IMR-90 (cell line): ENCODE results near the gene ABCA12. TPM values are rescaled to one million over a fixed set of nuclear protein-coding genes. Genes with fewer than 3 reads are reported as not detected.

Source experiments
- ATAC-seq: fragments of 200-7000 bp; cut with Tn5 transposase; 2 replicates; pipeline ENCODE4 v1.9.1; 2020; ENCODE audit warnings: low read depth, mild to moderate bottlenecking, moderate library complexity
- BruUV-seq: library from RNA; stranded (reverse); fragments of 400-500 nt; replicated peaks from 2 replicates; lab custom pipeline; 2021; lab: Mats Ljungman, UMichigan
- CTCF ChIA-PET: fragments of 300-600 bp; formaldehyde crosslinking; extraction: SDS; loops from one replicate; lab custom pipeline; 2021; ENCODE audit warnings: antibody characterized with exemption; lab: Yijun Ruan, JAX
- POLR2A ChIA-PET: fragments of 300-600 bp; sonication (Branson Sonifier 250); formaldehyde crosslinking; loops from one replicate; lab custom pipeline; 2022; ENCODE audit warnings: antibody characterized with exemption; ENCODE audit not compliant: unreplicated experiment; lab: Charles Lee
- DNase-seq: peaks from one replicate; pipeline ENCODE4 v3.0.0; 2013
- H2AFZ ChIP-seq: replicated peaks from 2 replicates; pipeline ENCODE3; 2013; ENCODE audit warnings: low read length, mild to moderate bottlenecking; ENCODE audit not compliant: poor library complexity
- H2AK5ac ChIP-seq: 2 replicates; pipeline ENCODE4 v1.6.1; 2013; ENCODE audit warnings: low read depth, low read length, inconsistent platforms
- H2AK9ac ChIP-seq: replicated peaks from 2 replicates; pipeline ENCODE3; 2013; ENCODE audit warnings: mild to moderate bottlenecking, low read depth, low read length, moderate library complexity; ENCODE audit not compliant: poor library complexity
- H2BK120ac ChIP-seq: 2 replicates; pipeline ENCODE4 v1.6.1; 2013; ENCODE audit warnings: low read depth, low read length, inconsistent platforms
- H2BK15ac ChIP-seq: 3 replicates; pipeline ENCODE4 v1.6.1; 2013; ENCODE audit warnings: low read depth, low read length, inconsistent platforms
- H2BK20ac ChIP-seq: 2 replicates; pipeline ENCODE4 v1.6.1; 2013; ENCODE audit warnings: low read depth, mild to moderate bottlenecking, inconsistent platforms, low read length, moderate library complexity
- H2BK5ac ChIP-seq: 2 replicates; pipeline ENCODE4 v1.6.1; 2013; ENCODE audit warnings: mild to moderate bottlenecking, low read depth, low read length, inconsistent platforms; ENCODE audit not compliant: poor library complexity, severe bottlenecking
- H3K14ac ChIP-seq: replicated peaks from 2 replicates; pipeline ENCODE4 v1.6.1; 2013; ENCODE audit warnings: low read depth, low read length, inconsistent platforms
- H3K18ac ChIP-seq: 2 replicates; pipeline ENCODE4 v1.6.1; 2013; ENCODE audit warnings: low read depth, low read length, control low read depth
- H3K23ac ChIP-seq: 2 replicates; pipeline ENCODE4 v1.6.1; 2013; ENCODE audit warnings: low read depth, low read length, inconsistent platforms
- H3K27ac ChIP-seq: 2 replicates; pipeline ENCODE4 v1.5.1; 2013; ENCODE audit warnings: mild to moderate bottlenecking, control low read depth, low read length; ENCODE audit not compliant: insufficient read depth
- H3K27me3 ChIP-seq: 2 replicates; pipeline ENCODE4 v1.6.1; 2013; ENCODE audit warnings: low read length; ENCODE audit not compliant: control insufficient read depth, insufficient read depth
- H3K36me3 ChIP-seq: 2 replicates; pipeline ENCODE4 v1.6.1; 2013; ENCODE audit warnings: low read length, mixed read lengths; ENCODE audit not compliant: control insufficient read depth, insufficient read depth
- H3K4ac ChIP-seq: 2 replicates; pipeline ENCODE4 v1.6.1; 2013; ENCODE audit warnings: low read depth, low read length, inconsistent platforms
- H3K4me1 ChIP-seq: 2 replicates; pipeline ENCODE4 v1.6.1; 2013; ENCODE audit warnings: low read length, mixed read lengths; ENCODE audit not compliant: control insufficient read depth, insufficient read depth
- H3K4me2 ChIP-seq: 2 replicates; pipeline ENCODE4 v1.6.1; 2013; ENCODE audit warnings: low read depth, mild to moderate bottlenecking, control low read depth, low read length, moderate library complexity
- H3K4me3 ChIP-seq: 2 replicates; pipeline ENCODE4 v1.5.1; 2013; ENCODE audit warnings: low read depth, mild to moderate bottlenecking, control low read depth, low read length, moderate library complexity; ENCODE audit not compliant: insufficient read depth
- H3K56ac ChIP-seq: 2 replicates; pipeline ENCODE4 v1.6.1; 2013; ENCODE audit warnings: low read length, inconsistent platforms; ENCODE audit not compliant: insufficient read depth; ENCODE audit errors: extremely low read depth
- H3K79me1 ChIP-seq, 2 experiments: 2 replicates each; pipeline ENCODE4 v1.6.1; 2013; ENCODE audit warnings: low read length in 2 of 2, inconsistent platforms in 1 of 2, low read depth in 1 of 2
- H3K9ac ChIP-seq: 2 replicates; pipeline ENCODE4 v1.6.1; 2013; ENCODE audit warnings: low read depth, low read length, control low read depth
- H3K9me1 ChIP-seq: 2 replicates; pipeline ENCODE4 v1.6.1; 2013; ENCODE audit warnings: low read length, inconsistent platforms; ENCODE audit not compliant: insufficient read depth
- H3K9me3 ChIP-seq: 2 replicates; pipeline ENCODE4 v1.6.1; 2013; ENCODE audit warnings: low read length; ENCODE audit not compliant: control insufficient read depth, insufficient read depth
- H4K20me1 ChIP-seq: 2 replicates; pipeline ENCODE4 v1.6.1; 2013; ENCODE audit warnings: low read length, inconsistent platforms; ENCODE audit not compliant: insufficient read depth
- H4K5ac ChIP-seq: 2 replicates; pipeline ENCODE4 v1.6.1; 2013; ENCODE audit warnings: mild to moderate bottlenecking, low read depth, low read length, control low read depth
- H4K8ac ChIP-seq, 2 experiments: 2 replicates each; pipeline ENCODE4 v1.6.1; 2013; ENCODE audit warnings: low read depth in 2 of 2, low read length in 2 of 2, control low read depth in 1 of 2, inconsistent platforms in 1 of 2
- H4K91ac ChIP-seq: 2 replicates; pipeline ENCODE4 v1.6.1; 2013; ENCODE audit warnings: low read depth, low read length, inconsistent platforms; ENCODE audit not compliant: insufficient read depth
- MXI1 ChIP-seq: IDR thresholded peaks from 2 replicates; pipeline ENCODE4 v1.6.1; 2012; ENCODE audit warnings: low read depth, mild to moderate bottlenecking, low read length, moderate library complexity, borderline replicate concordance
- RFX5 ChIP-seq: IDR thresholded peaks from 2 replicates; pipeline ENCODE4 v1.8.0; 2012; ENCODE audit warnings: low read depth, mild to moderate bottlenecking, low read length, moderate library complexity
- SMC3 ChIP-seq: fragments of 150-350 bp; IDR thresholded peaks from 2 replicates; pipeline ENCODE4 v1.6.1; 2016; ENCODE audit warnings: low read depth, mild to moderate bottlenecking, antibody characterized with exemption, low read length, moderate library complexity
- WGBS, 2 experiments: methylation state at CpG; one replicate each; pipeline versions ENCODE4 v1.1.5 to v1.1.7; 2013; ENCODE audit warnings: missing lambda C conversion rate in 2 of 2; ENCODE audit not compliant: insufficient read length in 1 of 2; ENCODE audit errors: extremely low coverage in 2 of 2; 5-methylcytosine and 5-hydroxymethylcytosine counted together
- dilution Hi-C: fragments of 300-500 bp; cut with HindIII; formaldehyde crosslinking; loops from one replicate; pipeline ENCODE4 v1.14.3; 2018; ENCODE audit warnings: low sequenced_read_pairs; ENCODE audit not compliant: unreplicated experiment
- in situ Hi-C: fragments of 300-500 bp; cut with MboI; formaldehyde crosslinking; loops from 3 replicates; pipeline ENCODE4 v1.14.3; 2019; ENCODE audit warnings: low sequenced_read_pairs, inconsistent platforms, mixed read lengths
- intact Hi-C: fragments of 100-400 bp; cut with micrococcal nuclease; formaldehyde crosslinking; loops from 2 replicates; pipeline ENCODE4 v1.10.0; 2022
- polyA plus RNA-seq, 3 experiments: library from polyadenylated mRNA; depleted of rRNA; stranded (reverse); fragments of >200 nt; gene quantifications; 2 replicates each; pipeline ENCODE4 v1.2.3, GENCODE V29; 2012; ENCODE audit warnings: low replicate concordance in 1 of 3
- total RNA-seq: library from RNA; depleted of rRNA; stranded (reverse); fragments of >200 nt; gene quantifications from 2 replicates; pipeline ENCODE4 v1.2.3, GENCODE V29; 2012

ABCA12 gene
- total and polyA plus RNA-seq, 2 of the 4 experiments (the other 2 are of a cell fraction): under 0.01 TPM; not detected in 1

- CTCF ChIA-PET: no interaction called here
- no peak for TF ChIP-seq RFX5
- no peak for TF ChIP-seq MXI1
- TF ChIP-seq SMC3: no peak
Observed at GRCh38 chr2:215161301-215161829, 22.9 kb upstream of the ABCA12 start.

More at GRCh38 chr2:215161301-215161829, 22.9 kb upstream of the ABCA12 start:
- no peak overlapping the region for H4K91ac ChIP-seq
- no peak overlapping the region for H4K8ac ChIP-seq
- H2AK5ac ChIP-seq: no peak overlapping the region
- no peak for DNase-seq
- no peak overlapping the region for H2BK120ac ChIP-seq
- no peak overlapping the region for H3K18ac ChIP-seq
- H3K9me3 ChIP-seq: no peaks in the 10 kb centered on the region
- no peaks in the 10 kb centered on the region for H3K36me3 ChIP-seq
- ATAC-seq: no peak
- H3K27ac ChIP-seq: no peak overlapping the region
- H3K56ac ChIP-seq: no peak overlapping the region
- no TSS peak for BruUV-seq
- H3K27me3 ChIP-seq: no peaks in the 10 kb centered on the region
- H2BK5ac ChIP-seq: no peak overlapping the region
- no peak overlapping the region for H3K14ac ChIP-seq
- H3K4ac ChIP-seq: no peak overlapping the region
- H4K5ac ChIP-seq: no peak overlapping the region
- H3K9me1 ChIP-seq: no peaks in the 10 kb centered on the region
- H2BK20ac ChIP-seq: no peak overlapping the region
- WGBS, 2 experiments: 100% methylated on average over 2 of the region's 8 CpGs; no CpG with 5 or more reads in 1 of the 2 experiments
- POLR2A ChIA-PET: no interaction called here
- no peak overlapping the region for H3K4me2 ChIP-seq
- dilution Hi-C loops (no loop called here), intact Hi-C loops (no loop called here), in situ Hi-C loops (no loop called here)
- H2AK9ac ChIP-seq: no peak overlapping the region
- H3K79me1 ChIP-seq: no peaks in the 10 kb centered on the region
- no peaks in the 10 kb centered on the region for H3K4me1 ChIP-seq
- H3K4me3 ChIP-seq: no peak overlapping the region
- H3K9ac ChIP-seq: no peak overlapping the region
- H3K23ac ChIP-seq: no peak overlapping the region
- H2AFZ ChIP-seq: no peak overlapping the region
- no peaks in the 10 kb centered on the region for H4K20me1 ChIP-seq
- no peak overlapping the region for H2BK15ac ChIP-seq
